Measurements from ENCODE around the gene CNTNAP2.
"Not testable (repeated sequence)": the region's sequence is repeated elsewhere in the genome, so short reads cannot be mapped to it uniquely, and the experiment has no call there.

The CNTNAP2 gene

DNA sequence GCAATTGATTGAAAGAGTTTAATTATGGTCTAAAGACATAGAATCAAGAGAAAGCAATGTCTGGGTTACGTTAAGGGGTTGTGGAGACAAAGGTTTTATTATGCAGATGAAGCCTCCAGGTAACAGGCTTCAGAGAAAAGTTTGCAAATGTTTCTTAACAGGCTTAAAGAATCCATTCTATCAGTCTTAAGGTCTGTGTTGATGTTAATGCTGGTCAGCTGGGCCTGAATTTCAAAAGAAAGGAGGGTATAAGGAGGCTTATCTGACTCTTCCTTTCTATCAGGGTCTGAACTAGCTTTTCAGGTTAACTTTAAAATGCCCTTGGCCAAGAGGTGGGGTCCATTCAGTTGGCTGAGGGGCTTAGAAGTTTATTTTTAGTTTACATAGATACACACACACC, 1469.5 kb downstream of the CNTNAP2 start:
- DNase-seq = no peak

DNA sequence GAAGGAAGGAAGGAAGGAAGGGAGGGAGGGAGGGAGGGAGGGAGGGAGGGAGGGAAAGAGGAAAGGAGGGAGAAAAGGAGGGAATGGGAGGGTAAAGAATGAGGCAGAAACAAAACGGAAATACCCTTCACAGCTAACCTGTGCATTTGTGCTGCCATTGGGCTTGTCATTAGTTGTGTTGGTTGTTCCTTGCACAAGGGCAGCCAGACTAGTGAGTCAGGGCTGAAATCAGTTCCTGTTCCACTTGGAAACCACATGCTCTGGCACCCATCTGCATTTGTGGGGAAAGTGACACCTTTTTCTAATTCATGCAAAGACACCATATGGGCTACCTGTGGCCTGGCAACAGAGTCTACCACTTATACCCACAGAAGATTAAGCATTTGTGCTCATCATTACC, 1469.9 kb downstream of the CNTNAP2 start:
- no peak for DNase-seq

DNA sequence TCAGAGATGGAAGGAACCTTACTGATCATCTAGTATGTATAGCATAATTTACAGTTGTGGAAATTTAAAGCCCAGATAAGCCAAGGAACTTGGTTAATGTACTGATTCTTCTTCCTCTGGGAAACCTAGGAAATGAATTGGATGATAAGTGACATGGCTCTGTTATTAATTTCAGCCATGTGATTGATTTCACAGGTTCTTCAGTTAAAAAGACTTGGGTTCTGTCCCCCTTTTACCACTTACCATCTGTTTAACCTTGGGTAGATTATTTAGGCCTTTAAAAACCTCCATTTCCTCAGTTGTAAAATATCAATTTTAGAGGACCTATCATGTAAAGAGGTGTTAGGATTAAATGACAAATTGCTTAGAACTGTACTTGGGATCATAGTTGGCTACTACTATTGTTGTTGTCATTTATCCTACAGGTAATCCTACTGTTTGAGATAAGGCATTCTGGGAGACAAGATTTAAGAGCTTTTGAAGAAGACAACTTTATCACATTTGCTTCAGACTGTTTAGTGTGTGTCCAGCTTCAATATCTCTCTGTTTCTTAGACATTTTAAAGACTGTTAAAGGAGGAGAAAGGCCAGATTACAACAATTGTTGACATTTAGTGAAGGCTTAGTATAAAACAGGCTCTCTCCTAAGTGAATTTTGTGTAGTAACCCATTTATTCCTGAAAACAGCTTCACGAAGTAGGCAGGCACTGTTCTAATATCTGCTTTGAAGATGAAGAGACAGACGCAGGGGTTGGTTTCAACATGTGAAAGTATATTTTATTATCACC, 1476.9 kb downstream of the CNTNAP2 start:
- DNase-seq = no peak

DNA sequence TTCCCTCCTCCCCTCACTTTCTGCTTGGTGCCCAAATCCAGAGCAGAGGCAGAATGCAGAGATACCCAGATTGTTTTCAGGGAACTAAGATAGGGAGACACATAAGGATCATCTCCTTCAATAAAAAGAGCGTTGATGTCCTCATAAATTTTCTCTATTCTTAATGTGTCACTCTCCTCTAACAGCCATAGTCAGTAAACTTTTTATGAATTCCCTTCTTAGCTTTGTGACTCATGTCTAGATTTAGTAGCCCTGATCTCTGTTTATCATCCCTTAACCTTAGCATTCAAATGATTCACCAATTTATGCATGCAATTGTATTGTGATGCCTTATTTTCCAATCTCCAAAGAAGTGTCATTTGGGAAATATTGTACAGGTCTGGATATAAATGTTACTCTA, 1478.4 kb downstream of the CNTNAP2 start:
- no peak for DNase-seq

DNA sequence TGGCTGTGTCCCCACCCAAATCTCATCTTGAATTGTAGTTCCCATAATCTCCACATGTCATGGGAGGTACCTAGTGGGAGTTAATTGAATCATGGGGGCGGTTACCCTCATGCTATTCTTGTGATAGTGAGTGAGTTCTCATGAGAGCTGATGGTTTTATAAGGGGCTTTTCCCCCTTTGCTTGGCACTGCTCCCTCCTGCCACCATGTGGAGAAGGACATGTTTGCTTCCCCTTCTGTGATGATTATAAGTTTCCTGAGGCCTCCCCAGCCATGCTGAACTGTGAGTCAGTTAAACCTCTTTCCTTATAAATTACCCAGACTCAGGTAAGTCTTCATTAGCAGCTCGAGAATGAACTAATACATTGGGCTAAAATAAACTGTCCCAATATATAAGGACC, 1482.1 kb downstream of the CNTNAP2 start:
- not testable (repeated sequence) for DNase-seq

DNA sequence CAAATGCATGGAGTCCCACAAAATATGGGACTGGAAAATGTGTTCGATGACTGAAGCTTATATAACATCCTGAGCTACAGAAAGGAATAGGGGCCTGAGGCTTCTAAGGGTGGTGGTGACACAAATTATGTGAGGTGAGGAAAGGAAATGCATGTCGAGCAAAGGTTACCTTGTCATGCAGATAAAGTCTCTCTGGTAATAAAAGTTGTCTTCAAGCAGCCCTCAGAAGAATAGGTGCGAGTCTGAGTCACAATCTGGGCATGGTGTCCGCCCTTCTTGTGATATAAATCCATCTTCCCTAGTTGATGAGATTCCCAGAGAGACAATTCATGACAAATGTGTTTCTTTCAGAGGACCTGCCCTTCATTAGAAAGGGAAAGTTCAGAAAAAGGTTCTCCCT, 1488.7 kb downstream of the CNTNAP2 start:
- DNase-seq = no peak

DNA sequence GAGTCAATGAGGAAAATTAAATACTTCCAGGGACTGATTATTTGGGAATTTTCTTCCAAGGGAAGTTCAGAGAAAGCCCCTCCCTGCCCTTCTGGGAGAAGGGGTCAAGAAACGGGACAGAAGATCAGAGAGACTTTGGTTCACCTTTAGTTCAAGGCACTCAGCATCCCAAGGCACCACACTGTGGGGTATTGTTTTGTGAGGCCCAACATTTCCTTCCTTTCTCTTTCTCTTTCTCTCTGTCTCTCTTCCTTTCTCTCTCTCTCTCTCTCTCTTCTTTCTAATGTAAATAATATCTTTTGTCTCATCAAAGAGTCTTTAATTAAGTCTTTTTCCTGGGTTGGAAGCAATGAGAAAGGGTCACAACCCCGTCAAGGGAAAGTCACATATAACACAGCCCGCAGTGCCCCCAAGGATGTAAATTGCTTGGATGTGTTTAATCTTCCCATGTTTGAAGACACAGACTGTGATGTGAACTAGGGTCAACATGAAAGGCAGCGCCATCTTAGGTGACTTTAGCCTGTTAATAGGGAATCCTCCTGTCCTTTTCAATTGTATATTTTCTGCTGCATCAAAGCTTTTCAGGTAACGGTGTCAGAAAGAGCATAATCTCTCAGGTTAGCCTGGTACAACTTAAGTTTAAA, 1490.7 kb downstream of the CNTNAP2 start:
- no peak for DNase-seq

DNA sequence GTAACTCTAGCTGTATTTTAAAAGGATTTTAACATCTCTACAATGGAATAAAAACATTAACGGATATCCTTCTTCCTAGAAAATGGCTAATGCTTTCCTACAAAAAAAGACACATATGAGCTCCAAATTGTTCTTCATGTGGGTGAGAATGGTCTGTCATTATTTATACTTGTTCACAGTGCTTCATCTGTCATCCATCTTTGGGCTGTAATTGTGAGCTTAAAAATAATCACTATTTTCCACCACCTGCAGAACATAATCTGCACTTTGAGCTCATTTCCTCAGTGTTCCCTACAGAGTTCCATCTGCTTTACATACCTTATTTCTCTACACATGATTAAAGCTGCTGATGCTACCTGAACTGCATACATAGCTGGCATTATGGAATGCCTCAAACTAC, 1494.8 kb downstream of the CNTNAP2 start:
- no peak for DNase-seq

DNA sequence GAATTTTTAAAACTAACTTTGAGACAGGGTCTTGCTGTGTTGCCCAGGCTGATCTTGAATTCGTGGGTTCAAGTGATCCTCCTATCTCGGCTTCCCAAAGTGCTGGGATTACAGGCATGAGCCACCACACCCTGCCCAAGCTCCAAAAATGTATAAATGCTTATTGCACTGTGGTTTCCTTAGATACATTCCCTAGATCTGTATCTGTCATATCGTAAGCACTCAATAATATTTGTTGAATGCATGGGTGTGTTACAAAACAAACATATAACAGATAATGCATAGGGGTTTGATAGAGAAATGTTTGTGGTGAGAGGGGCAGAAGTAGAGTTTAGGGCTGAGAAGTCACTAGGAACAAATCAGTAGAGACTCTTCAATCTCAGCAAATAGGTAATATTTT, 1518.7 kb downstream of the CNTNAP2 start:
- DNase-seq = no peak

DNA sequence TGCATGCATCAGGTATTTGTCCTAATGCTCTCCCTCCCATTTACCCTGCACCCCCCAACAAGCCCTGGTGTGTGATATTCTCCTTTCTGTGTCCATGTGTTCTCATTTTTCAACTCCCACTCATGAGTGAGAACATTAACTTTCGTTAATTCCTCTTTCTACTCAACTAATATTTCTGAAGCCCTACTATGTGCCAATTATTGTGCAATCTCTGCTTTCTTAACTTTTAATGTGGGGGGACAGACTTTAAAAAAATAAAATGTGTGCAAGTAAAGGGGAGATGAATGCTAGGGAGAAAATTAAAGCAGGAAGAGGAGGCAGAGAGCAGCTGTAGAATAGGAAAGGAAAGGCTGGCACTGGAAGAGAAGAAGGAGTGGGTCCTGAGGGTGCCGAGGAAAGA, 1520.0 kb downstream of the CNTNAP2 start:
- DNase-seq = no peak

DNA sequence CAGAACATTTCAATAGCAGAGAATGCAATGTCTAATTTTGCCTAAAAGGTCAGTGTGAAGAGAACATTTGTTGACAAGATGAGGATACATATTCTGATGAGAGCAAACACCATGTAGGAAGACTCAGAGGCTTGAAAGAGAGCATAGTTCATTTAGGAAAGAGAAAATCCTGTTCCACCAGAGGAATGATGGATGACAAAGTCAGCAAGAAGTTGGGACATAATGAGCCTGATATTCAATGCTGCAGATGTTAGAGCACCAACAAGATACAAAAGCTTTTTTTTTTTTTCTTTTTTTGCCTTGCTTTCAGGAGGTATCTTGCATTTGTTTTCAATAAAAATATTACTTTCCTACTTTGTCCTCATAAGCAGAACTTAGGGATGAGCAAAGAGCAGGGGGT, 1522.0 kb downstream of the CNTNAP2 start:
- DNase-seq = no peak

DNA sequence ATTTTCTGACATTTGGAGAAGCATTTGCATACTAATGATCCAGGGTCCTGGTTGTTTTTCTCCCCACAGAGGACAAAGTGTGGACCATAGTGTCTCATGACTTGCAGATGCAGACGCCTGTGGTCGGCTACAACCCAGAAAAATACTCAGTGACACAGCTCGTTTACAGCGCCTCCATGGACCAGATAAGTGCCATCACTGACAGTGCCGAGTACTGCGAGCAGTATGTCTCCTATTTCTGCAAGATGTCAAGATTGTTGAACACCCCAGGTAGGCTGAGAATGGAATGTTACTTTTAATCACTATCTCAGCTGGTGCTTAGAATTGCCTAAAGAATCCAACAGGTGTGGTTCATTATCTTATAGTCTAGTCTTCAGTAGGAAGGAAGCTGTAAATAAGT, 1522.4 kb downstream of the CNTNAP2 start:
- no peak for DNase-seq

DNA sequence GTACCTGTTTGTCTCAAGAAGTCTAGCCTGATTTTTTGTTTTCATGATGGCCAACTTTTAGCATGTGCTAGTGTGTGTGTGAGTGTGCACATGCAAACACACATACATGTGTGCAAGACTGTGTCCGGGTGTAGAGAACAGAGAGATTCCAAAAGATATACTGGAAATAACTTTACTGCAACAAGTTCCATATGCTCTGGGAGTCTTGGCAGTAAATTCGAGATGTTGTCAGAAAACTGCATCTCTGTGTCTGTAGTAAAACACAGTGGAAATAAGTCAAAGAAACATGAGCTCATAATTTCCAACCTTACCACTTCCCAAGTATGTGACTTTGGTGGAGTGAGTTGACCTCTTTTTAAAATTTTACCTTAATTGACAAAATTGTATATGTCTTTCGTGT, 1523.2 kb downstream of the CNTNAP2 start:
- no peak for DNase-seq

DNA sequence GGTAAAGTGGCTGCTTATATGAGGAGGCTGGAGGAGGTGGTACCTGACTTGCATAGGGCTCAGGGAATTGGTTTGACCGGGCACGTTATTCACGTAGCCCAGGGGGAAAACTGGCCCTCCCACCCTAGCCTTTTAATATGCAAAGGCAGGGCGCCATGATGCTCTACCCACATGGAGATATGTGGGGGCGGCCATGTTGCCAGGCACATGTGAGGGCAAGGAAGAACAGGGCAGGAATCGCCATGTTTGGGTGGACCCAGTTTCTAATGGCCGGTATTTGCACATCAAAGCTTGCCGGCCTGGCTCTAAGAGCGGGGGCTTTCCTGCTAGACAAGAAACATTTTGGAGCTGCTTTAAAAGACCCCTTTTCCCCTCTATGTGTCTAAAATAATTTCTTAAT, 1524.2 kb downstream of the CNTNAP2 start:
- no peak for DNase-seq

DNA sequence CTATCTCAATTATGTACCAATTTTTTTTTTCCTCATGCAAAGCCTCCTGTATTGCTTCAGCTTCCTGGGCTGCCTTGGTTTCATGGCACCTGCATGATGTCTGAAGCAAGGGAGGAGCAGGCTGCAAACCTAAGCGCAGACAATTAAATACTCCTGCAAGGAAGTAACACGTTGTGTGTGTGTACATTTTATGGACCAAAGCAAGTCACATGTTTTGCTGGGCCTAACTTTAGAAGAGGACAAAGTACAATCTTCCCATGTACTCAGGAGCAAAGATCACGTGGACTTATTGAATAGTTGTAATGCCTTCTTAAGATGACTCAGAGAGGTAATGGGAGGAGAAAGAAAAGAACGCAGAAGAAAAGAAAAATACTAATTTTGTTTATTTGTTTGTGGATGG, 1530.0 kb downstream of the CNTNAP2 start:
- no peak for DNase-seq

DNA sequence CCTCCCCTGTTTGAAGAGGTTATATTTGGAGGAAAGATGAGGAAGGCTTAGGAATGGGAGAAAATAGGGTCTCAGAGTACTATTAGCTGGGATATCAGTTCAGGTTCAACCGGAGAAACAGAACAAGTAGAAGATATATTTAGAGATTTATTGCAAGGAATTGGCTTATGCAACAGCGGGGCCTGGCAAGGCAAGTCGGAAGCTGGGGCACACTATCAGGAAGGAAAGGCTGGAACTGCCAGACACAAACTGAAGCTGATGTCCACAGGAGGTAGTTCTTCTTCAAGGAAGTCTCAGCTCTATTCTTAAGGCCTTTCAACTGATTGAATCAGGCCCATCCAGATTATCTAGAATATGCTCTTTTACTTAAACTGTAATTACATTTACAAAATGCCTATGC, 1534.4 kb downstream of the CNTNAP2 start:
- DNase-seq = no peak

DNA sequence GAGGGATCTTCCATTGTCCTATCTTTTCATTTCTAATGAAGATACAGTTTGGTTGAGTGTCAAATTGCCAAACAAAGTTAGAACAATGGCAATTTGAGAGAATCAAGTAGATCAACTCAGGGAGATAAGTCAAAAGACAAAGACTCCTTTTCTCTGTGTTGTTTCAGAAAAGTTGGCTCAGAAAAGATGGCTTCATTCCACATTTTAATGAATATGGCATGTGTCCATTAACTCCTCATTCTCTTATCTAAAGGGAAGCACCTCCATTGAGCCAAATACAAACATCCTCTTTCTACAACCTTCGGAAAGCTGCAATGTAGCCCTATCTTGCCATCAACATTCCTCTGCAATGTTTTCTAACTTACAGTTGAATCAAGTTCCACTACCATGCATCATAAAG, 1535.0 kb downstream of the CNTNAP2 start:
- no peak for DNase-seq

DNA sequence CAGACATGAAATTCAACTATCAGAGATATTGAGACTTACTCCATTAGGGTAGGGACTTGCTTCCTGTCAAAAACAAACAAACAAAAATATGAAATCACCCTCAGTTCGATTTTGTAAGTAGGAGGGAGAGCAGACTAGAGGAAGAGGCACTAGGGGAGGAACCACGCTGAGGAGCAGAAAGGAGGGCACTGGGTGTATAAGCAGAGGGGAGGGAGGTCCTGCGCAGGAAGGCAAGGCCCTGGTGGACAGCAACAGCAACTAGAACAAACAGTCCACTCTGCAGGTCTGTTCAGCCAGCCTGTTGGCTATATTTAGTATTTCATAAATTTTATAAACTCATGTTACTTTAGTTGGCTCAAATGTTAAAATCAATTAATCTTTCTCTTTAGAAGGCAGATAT, 1536.9 kb downstream of the CNTNAP2 start:
- no peak for DNase-seq

DNA sequence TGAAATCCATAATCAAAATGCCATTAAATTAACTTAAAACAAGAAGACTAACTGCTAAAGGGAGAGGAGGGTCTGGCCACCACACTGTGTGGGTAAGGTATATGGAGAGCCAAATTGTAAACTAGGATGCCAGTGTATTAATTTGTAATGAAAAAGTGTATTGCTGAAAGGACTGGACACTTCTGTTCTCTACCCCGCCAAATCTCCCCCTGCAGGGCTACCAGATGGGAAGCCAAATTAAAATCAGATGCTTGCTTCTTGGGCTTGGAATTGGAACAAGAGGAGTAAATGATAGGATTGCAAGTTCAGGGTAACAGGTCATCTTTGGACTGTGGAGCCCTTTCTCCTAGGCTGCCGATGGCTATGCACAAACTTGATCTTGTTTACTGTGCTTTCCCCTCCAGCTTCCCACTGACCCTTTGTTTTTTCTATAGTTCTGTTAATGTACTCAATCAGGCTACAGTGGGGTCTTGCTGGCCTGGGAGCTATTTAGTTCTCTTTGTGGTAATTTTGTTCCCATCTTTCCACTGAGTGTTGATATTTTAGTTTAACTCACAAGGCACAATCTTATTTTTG, 1541.9 kb downstream of the CNTNAP2 start:
- DNase-seq = peak; percentile 3

DNA sequence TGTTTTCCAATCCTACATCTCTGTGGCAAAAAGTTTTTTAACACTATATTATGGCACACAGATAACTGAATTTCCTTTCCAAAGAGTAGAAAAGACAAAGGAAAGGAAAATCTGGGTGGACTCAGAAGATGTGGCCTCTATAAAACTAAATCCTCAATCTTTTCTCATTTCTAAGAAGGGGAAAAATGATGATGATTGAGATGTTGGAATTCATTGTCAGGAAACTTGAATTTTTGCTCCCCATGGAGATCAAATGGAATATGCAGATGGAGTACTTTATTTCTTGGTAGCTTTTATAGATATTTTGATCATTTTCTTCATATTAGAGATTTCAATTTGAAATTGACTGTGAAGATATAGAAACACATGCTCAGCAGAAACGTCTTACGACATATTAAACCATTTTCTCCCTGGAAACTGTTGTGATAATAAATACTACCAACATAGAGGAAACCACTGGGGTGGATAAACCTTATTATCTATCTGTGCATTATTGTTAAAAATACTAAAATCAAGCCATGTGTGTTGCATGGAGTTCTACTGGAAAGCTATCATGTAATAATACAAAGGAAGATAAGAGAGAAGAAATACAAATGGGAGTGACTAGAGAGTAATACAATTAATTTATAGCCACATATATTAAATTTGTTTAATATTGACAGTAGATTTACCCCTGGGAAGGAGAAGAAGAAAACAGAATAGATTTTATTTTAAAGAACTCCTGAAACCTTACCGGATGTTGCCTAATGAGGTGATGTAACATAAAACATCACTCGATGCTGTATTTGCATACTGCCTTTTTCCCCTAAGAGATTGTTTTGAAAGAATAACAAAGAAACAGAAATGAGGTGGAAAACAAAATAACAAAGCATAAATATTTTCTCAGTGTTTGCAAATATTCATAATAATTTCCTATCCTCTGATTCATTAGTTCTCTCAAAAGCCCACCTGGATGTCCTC, 1542.7 kb downstream of the CNTNAP2 start:
- no peak for DNase-seq

DNA sequence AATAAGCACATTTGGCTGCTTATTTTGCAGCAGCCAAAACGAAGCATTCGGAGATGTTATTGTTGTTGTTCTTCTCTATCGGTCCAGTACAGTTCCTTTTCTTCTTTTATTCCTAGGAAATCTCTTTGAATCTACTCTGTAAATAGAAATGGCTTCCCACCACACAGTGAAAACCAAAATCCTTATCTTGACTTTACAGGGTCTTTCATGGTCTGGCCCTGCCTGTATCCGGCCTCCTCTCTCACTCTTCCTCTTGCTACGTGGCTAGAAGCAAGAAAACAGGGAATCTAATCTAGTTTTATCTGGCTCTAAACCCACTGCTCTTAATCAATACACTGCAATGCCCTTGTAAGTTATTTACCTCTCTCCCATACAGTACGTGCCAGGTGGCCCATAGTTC, 1547.9 kb downstream of the CNTNAP2 start:
- no peak for DNase-seq

DNA sequence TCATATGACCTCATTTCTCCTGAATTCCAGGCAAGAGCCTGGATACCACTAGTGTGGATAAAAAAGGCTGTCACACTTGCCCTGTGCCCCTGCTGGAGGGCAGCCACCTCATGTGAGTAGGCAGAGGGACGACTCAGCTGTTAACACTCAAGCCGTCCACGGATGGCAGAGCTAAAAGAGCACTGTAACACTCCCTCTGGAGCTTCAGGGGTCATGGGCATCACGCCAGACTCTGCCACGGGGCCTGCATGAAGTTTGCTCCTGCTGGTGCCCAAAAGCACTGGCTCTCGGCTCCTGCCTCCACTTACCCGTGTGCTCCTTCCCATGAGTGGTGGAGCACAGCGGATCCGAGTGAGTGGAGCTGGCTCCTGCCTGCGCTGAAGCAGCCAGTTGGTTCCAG, 1554.2 kb downstream of the CNTNAP2 start:
- DNase-seq = no peak

DNA sequence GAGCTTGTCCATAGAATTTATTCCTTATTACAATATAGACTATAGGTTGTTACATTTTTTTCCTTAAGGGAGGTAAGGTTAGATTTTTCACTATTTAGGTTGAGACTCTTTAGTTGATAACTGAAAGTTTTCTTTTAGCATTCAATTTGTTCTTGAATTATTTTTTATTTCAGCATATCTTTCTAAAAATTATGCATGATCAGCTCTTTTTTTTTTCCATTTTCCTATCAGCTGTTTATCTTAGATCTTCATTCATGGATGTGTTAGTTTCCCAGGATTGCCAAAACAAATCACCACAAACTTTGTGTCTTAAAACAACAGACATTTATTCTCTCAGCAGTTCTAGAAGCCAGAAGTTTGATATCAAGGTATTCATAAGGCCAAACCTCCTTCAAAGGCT, 1558.1 kb downstream of the CNTNAP2 start:
- no peak for DNase-seq

All from fibroblast of skin of scalp (primary cell).